Activated CD4-positive, CD25-positive, alpha-beta regulatory T cell treated with anti-CD3 and anti-CD28 coated beads, Interleukin-2, amount 50 U/mL, for 72 hours (primary cell): ENCODE measurements around the gene FUT2.
"Not testable (repeated sequence)": the region's sequence is repeated elsewhere in the genome, so short reads cannot be mapped to it uniquely, and the experiment has no call there.

Experiments used
- DNase-seq: peaks from one replicate; pipeline ENCODE4 v3.0.0; 2021

FUT2 gene

DNA sequence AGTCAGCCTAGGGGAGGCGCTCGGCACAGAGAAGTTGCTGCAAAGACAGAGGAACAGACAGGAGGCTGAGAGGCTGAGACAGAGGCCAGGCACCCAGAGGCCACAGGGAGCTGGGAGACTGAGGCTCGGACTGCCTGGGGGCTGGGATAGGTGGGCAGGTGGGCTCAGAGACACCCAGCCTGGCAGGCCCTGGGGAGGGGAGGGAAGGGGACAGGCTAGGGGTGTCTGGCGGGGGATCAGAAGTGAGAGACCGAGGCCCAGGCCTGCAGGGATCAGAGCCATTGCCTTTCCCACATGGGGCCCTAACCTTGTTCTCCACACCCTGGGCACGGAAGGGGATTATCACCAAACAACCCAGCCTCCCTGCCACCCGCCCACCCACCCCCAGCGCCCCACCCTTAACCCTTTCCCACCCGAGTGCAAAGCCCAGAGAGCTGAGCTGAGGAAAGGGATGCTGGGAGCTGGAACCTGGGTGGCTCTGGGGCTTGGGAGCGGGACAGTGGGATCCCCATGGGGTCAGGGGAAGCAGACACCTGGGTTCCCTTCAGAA lies 24.2 kb upstream of the FUT2 start:
- no peak for DNase-seq

- DNase-seq: no peak
Measured at GRCh38 chr19:48672994-48673393, 22.8 kb upstream of the FUT2 start, which contains the start of gene NTN5. Gene NTN5, minus strand, starts transcription at chr19:48673017. Its CDS starts 2,031 bp downstream, at chr19:48670986.

GRCh38 chr19:48673436-48674100 lies 22.2 kb upstream of the FUT2 start:
- DNase-seq: no peak

DNA sequence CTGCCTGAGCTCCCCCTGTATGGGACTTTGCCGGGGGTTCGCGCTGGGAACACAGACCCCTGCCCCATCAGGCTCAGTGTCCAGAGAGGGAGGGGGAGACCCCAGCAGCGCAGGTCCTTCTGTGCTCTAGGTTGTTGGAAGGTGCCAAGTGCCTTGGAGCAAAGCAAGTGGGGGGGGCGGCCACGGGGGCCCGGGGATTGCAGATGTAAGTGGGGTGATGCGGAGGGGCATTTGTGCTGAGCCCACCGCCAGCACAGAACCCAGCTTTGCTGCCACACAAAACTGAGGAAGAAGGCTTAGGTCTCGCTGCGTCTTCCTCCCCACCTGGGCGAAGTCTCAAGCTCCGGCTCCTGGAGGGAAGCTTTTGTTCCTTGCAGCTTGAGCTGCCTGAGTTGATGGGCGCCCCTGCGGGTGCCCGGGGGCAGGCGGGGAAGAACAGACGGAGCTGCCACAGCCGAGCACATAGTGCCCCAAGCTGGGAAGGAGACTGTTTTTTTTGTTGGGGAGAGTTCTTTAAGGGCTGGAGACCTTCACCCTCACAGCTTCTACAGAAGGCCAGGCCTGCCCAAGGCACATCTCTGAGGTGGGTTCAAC lies 21.5 kb upstream of the FUT2 start:
- no peak for DNase-seq

- DNase-seq: peak; percentile 69
Measured at GRCh38 chr19:48674921-48675824, 20.6 kb upstream of the FUT2 start.

GRCh38 chr19:48676487-48676886 lies 19.3 kb upstream of the FUT2 start:
- DNase-seq: no peak

DNA sequence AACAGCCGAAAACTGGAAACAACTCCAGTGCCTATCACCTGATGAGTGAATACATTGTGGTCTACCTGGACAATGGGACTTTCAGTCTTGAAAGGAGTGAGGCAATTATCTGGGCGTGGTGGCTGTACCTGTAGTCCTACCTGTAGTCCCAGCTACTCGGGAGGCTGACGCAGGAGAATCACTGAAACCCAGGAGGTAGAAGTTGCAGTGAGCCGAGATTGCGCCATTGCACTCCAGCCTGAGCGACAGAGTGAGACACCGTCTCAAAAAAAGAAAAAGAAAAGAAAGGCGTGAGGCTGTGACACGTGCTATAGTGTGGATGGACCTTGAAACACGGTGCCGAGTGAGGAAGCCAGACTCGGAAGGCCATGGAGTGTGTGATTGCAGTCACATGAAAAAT lies 18.9 kb upstream of the FUT2 start:
- no peak for DNase-seq

- no peak for DNase-seq
Measured at GRCh38 chr19:48678201-48678600, 17.6 kb upstream of the FUT2 start.

- DNase-seq: not testable (repeated sequence)
Measured at GRCh38 chr19:48680006-48680405, 15.8 kb upstream of the FUT2 start.

DNA sequence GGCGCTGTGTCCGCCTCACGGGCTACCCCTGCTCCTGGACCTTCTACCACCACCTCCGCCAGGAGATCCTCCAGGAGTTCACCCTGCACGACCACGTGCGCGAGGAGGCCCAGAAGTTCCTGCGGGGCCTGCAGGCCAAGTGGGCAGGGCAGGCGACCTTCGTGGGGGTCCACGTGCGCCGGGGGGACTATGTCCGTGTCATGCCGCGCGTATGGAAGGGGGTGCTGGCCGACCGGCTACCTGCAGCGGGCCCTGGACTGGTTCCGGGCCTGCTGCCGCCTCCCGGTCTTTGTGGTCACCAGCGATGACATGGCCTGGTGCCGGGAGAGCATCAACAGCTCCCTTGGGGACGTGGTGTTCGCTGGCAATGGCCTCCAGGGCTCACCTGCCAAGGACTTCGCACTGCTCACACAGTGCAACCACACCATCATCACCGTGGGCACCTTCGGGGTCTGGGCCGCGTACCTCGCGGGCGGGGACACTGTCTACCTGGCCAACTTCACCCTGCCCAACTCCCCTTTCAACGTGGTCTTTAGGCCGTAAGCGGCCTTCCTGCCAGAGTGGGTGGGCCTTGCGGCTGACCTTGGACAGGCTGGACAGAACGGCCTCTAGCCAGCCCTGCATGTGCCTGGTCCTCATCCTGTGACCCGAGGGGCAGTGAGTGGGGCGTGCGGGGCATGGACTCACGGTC lies 15.2 kb upstream of the FUT2 start:
- no peak for DNase-seq

- DNase-seq: no peak
Measured at GRCh38 chr19:48681127-48681470, 14.7 kb upstream of the FUT2 start.

DNA sequence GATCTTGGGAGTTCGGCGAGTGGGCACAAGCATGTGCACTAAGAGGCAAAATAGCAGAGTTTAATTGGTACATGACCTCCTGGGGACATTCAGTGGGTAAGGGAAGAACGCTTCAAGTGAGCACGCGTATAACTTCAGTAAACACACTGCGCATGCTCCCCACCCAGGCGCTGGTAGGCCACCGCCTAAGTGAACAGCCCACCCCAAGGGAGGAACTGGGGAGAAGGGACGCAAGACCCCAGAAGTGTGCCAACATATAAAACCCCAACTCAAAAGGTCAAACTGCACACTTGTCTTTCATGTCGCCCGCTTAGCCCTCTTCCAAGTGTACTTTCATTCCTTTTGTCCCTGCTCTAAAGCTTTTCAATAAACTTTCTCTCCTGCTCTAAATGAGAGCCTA lies 12.4 kb upstream of the FUT2 start:
- DNase-seq: no peak

DNA sequence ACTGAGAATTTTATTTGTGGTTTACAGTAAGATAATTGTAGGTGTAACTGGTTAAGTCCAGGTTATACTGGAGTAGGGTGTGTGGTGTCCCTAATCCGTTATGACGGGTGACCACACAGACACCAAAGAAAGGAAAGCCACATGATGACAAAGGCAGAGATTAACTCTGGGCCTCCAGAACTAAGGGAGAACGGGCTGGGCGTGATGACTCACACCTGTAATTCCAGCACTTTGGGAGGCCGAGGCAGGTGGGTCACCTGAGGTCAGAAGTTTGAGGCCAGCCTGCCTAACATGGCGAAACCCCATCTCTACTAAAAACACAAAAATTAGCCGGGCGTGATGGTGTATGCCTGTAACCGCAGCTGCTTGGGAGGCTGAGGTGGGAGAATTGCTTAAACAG lies 10.2 kb upstream of the FUT2 start:
- DNase-seq: no peak

DNA sequence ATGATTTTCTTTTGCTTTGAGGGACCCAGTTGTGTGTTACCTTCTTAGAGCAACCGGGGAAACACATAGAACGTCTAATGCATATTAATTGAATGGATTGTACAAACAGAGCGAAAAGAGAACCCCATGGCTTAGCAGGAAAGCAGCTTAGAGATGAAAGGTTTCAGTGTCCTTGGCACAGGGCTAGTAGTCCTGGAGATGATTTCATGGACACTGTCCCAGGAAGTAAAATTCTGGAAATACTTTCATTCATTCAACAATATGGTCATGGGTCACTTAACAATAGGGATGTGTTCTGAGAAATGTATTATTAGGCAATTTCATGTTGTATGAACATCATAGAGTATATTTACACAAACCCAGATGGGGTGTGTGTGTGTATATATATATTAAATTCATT lies 9.7 kb upstream of the FUT2 start:
- DNase-seq: no peak

- DNase-seq: not testable (repeated sequence)
Measured at GRCh38 chr19:48686637-48687036, 9.1 kb upstream of the FUT2 start.

DNA sequence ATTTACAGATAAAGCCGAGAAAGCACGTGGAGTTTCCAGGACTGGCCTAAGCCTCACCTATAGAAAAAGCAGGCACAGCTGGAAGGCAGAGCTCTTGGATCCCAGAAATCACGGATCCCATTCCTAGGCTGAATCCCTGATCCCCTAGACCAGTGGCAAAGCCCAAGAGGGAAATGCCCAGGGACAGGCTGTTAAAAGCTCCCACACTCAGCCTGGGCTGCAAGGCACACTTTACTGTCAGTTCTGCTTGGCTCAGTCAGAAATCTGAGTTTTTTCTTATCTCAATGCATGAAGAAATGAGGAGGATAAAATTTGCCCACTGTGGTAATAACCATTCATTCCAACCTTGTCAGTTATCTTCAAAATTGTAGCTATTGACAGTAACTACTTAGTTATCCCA lies 8.0 kb upstream of the FUT2 start:
- no peak for DNase-seq

GRCh38 chr19:48689449-48689848 lies 6.3 kb upstream of the FUT2 start:
- DNase-seq: no peak

DNA sequence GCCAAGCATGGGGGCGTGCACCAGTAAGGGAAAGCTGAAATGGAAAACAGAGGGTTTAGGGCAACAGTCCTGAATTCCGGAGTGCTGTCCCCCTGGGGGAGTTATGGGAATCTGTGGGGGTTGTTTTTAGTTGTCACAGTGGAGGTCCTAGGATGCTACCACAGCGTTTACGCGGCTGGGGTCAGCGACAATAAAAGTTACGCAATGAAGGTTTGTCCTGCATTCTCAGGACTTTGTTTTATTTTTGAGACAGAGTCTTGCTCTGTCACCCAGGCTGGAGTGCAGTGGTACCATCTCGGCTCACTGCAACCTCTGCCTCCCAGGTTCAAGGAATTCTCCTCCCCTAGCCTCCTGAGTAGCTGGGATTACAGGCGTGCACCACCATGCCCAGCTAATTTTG lies 2.1 kb upstream of the FUT2 start:
- not testable (repeated sequence) for DNase-seq

DNA sequence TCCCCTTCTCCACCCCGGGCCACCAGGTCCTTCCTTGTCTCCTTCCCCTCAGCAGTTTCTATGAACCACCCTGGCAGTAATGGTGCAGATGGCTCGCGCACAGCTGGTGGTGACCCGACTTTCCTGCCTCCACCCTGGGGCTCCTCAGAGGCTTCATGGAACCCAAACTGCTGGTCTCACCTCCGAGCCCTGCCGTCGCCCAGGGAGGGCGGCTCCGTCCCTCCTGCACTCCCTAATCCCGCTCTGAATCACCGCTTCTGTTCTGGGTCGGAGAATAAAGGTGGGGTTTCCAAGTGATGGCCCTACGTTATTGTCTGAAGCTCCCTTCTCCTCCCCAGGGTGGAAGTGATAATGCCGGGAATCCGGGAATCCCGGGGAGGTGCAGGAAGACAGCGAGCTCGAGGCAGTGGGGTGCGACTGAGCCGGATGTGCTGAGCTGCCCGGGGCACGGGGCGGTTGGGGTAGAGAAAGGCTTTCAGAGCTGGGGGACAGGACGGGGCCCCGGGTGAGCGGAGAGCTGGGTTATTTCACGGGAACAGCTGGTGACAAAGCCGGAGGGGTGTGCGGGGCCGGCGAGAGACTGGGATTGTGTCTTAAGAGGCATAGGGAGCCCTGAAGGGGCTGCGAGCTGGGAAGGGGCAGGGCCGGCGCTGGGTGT lies 711 bp downstream of the FUT2 start:
- DNase-seq: no peak

GRCh38 chr19:48698046-48698445 lies 2.3 kb downstream of the FUT2 start:
- DNase-seq: no peak

DNA sequence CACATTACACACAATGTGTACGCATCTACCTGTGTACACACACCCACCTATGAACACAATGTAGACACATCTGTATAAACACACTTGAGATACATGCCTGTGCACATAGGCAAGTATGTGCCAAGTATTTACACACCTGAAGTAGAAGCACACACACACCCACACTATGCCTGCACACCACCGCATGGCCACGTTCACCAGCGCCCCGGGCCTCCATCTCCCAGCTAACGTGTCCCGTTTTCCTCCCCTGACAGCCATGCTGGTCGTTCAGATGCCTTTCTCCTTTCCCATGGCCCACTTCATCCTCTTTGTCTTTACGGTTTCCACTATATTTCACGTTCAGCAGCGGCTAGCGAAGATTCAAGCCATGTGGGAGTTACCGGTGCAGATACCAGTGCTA lies 6.9 kb downstream of the FUT2 start:
- DNase-seq: no peak

- DNase-seq: no peak
Measured at GRCh38 chr19:48703316-48703715, 7.5 kb downstream of the FUT2 start.

DNA sequence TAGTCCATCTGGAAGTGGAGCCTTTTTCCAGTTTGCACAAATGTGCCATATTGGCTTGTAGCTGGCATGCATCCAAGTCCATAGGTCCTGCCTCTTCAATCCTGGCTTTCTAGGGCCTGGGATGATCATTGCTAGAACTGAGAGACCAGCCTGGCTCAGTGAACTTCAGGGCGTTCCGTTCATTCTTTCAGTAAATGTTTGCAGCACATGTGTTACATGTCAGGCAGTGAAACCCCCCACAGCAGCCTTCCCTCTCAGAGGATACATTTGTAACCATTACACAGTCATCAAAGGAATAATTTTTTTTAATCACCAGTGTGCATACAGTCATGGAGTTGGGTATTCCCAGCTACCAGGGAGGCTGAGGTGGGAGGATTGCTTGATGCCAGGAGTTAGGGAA lies 9.7 kb downstream of the FUT2 start:
- no peak for DNase-seq
